Neutrophil (primary cell): Measurements from ENCODE around the gene OR52B6.

Source experiments
- H3K27ac ChIP-seq: fragments of 200-600 bp; sonication (generic); 2 replicates; pipeline ENCODE4 v1.5.1; 2016; ENCODE audit warnings: mild to moderate bottlenecking, moderate library complexity
- H3K27me3 ChIP-seq: fragments of 200-600 bp; sonication (generic); 2 replicates; pipeline ENCODE4 v1.6.0; 2016; ENCODE audit warnings: mild to moderate bottlenecking
- H3K36me3 ChIP-seq: fragments of 200-600 bp; sonication (generic); 2 replicates; pipeline ENCODE4 v1.5.1; 2017
- H3K4me1 ChIP-seq, 2 experiments: fragments of 200-600 bp in 1 of 2; sonication (generic) in 1 of 2; 1 replicate in 1 of 2; 2 replicates in 1 of 2; pipeline versions ENCODE4 v1.5.1 to v1.6.1; 2013 to 2016; ENCODE audit warnings: low read depth in 1 of 2, low read length in 1 of 2, mild to moderate bottlenecking in 1 of 2, moderate library complexity in 1 of 2; ENCODE audit not compliant: control insufficient read depth in 1 of 2, insufficient read depth in 1 of 2
- H3K4me3 ChIP-seq, 2 experiments: fragments of 200-600 bp in 1 of 2; sonication (generic) in 1 of 2; 1 replicate in 1 of 2; 2 replicates in 1 of 2; pipeline ENCODE4 v1.5.1; 2013 to 2016; ENCODE audit warnings: low read depth in 1 of 2, low read length in 1 of 2, mild to moderate bottlenecking in 1 of 2, moderate library complexity in 1 of 2
- H3K9me3 ChIP-seq: fragments of 200-600 bp; sonication (generic); 2 replicates; pipeline ENCODE4 v1.5.1; 2016
- CTCF ChIP-seq: fragments of 200-600 bp; sonication (generic); IDR thresholded peaks from 2 replicates; pipeline ENCODE4 v1.5.1; 2016; ENCODE audit warnings: antibody characterized with exemption

The OR52B6 gene

GRCh38 chr11:5546457-5546856 lies 34.2 kb upstream of the OR52B6 start:
- Histone ChIP-seq H3K27me3 (no peaks in the 10 kb centered on the region), H3K36me3 (no peaks in the 10 kb centered on the region), H3K4me3 (no peak overlapping the region), H3K9me3 (no peaks in the 10 kb centered on the region), H3K27ac (no peak overlapping the region), H3K4me1 (no peaks in the 10 kb centered on the region)
- no peak for TF ChIP-seq CTCF

- Histone ChIP-seq H3K4me1 (no peaks in the 10 kb centered on the region), H3K36me3 (no peaks in the 10 kb centered on the region), H3K27me3 (no peaks in the 10 kb centered on the region), H3K9me3 (no peaks in the 10 kb centered on the region), H3K27ac (no peak overlapping the region), H3K4me3 (no peak overlapping the region)
- TF ChIP-seq CTCF = no peak
These were observed 32.7 kb upstream of the OR52B6 start for GRCh38 chr11:5547982-5548381.

- Histone ChIP-seq H3K4me3 (no peak within 1 kb of the TSS), H3K9me3 (no peaks in the 10 kb centered on the region), H3K4me1 (no peaks in the 10 kb centered on the region), H3K27ac (no peak within 1 kb of the TSS), H3K27me3 (no peaks in the 10 kb centered on the region), H3K36me3 (no peaks in the 10 kb centered on the region)
- no peak for TF ChIP-seq CTCF
These were observed 32.2 kb upstream of the OR52B6 start, which contains the start of gene OR52H1 for GRCh38 chr11:5548440-5548839. OR52H1 (minus strand) TSS chr11:5548540; CDS start chr11:5545505, 3,035 bp downstream.

GRCh38 chr11:5550440-5551095 lies 30.1 kb upstream of the OR52B6 start:
- Histone ChIP-seq H3K27me3 (no peaks in the 10 kb centered on the region), H3K9me3 (no peaks in the 10 kb centered on the region), H3K27ac (no peak overlapping the region), H3K4me3 (no peak overlapping the region), H3K4me1 (no peaks in the 10 kb centered on the region), H3K36me3 (no peaks in the 10 kb centered on the region)
- TF ChIP-seq CTCF = no peak

- H3K4me3 ChIP-seq = no peak overlapping the region
- no peaks in the 10 kb centered on the region for H3K27me3 ChIP-seq
- no peak for TF ChIP-seq CTCF
- no peaks in the 10 kb centered on the region for H3K9me3 ChIP-seq
- H3K27ac ChIP-seq = no peak overlapping the region
- no peaks in the 10 kb centered on the region for H3K36me3 ChIP-seq
- no peaks in the 10 kb centered on the region for H3K4me1 ChIP-seq
These were observed 27.3 kb upstream of the OR52B6 start for GRCh38 chr11:5553343-5553742.
